GM12801 (cell line): Measurements from ENCODE around the gene ACTN2.

Source experiments
- TF ChIP-seq, protein P1 (sequence below): IDR thresholded peaks from one replicate; pipeline ENCODE4 v1.5.1; 2011; ENCODE audit warnings: control low read depth; ENCODE audit not compliant: insufficient read length; ENCODE audit errors: extremely low read depth

The ACTN2 gene

DNA sequence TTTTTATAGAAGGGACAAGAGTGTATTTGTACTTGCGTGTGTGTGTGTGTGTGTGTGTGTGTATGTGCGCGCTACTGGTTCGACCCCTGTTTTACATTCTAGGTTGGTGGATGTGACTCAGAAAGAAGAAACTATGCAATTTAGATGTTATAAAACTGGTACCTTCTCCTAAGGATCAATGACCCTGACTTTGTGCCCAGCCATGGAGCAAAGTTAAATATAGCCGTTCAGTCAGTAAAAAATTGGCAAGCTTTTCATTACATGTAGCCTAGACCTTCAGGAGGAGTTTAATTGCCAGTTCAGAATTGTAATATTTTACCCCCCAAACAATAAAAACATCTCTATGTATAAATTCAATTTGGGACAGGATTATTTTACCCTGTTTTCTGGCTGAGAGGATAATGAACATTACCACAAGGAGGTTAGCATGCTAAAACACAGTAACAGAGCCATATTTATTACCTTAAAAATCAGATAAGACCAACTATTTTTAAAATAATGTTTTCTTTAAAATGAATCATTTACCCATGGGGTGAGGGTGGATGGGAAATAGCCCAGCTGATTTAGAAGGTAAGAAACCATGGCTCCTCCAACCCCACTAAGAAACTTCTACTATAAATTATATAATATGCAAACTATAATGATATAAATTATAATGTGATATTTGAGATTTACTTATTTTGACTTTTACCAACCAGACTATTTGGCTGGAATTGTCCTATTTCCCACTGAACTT, 75.3 kb downstream of the ACTN2 start:
- TF ChIP-seq, protein P1, sequence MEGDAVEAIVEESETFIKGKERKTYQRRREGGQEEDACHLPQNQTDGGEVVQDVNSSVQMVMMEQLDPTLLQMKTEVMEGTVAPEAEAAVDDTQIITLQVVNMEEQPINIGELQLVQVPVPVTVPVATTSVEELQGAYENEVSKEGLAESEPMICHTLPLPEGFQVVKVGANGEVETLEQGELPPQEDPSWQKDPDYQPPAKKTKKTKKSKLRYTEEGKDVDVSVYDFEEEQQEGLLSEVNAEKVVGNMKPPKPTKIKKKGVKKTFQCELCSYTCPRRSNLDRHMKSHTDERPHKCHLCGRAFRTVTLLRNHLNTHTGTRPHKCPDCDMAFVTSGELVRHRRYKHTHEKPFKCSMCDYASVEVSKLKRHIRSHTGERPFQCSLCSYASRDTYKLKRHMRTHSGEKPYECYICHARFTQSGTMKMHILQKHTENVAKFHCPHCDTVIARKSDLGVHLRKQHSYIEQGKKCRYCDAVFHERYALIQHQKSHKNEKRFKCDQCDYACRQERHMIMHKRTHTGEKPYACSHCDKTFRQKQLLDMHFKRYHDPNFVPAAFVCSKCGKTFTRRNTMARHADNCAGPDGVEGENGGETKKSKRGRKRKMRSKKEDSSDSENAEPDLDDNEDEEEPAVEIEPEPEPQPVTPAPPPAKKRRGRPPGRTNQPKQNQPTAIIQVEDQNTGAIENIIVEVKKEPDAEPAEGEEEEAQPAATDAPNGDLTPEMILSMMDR: no peak

DNA sequence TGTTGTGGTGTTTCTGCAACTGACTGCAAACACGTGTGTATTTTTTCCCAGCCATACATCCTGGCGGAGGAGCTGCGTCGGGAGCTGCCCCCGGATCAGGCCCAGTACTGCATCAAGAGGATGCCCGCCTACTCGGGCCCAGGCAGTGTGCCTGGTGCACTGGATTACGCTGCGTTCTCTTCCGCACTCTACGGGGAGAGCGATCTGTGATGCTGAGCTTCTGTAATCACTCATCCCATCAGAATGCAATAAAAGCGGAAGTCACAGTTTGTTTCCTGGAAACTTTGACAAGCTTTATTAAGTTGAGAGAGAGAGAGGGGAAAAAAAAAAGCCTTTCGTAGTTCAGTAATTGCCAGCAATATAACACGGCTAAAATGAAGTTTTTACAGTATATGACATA, 76.1 kb downstream of the ACTN2 start:
- TF ChIP-seq, protein P1: no peak

DNA sequence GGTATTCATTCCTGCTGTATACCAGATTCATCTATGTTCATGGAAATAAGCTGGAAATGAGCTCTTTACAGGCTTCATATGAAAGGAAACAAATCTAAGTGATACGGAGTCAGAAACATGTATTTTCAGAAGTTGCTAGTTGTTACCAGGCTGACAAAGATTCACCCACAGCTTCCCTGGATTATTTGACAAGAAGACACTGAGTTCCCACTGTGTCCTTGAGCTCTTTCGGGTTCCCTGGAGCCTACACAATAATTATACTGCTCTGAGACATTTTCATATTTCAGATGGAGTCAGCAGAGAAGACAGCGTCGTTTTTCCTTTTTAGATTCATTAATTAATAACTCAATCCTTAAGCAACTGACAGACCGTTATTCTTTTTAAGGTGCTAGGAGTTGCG, 79.5 kb downstream of the ACTN2 start:
- TF ChIP-seq, protein P1: no peak

DNA sequence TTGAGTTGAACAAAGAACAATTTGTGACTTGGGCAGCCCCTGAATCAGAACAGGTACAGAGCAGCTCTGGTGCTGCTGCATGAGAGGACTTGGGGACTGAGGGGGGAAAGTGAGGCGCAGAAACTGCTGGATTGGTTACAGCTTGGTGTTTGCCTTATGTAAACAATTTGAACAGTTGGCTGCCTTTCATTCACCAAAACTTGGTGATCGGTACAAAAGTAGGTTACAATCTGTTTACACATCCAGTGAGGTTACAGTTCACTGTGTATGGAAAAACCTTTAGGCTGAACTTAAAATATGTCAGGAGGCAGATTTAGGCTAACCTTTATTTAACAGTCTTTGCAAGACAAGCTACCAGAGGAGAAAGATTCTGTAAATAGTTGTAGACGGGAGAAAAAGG, 80.2 kb downstream of the ACTN2 start:
- TF ChIP-seq, protein P1: no peak

DNA sequence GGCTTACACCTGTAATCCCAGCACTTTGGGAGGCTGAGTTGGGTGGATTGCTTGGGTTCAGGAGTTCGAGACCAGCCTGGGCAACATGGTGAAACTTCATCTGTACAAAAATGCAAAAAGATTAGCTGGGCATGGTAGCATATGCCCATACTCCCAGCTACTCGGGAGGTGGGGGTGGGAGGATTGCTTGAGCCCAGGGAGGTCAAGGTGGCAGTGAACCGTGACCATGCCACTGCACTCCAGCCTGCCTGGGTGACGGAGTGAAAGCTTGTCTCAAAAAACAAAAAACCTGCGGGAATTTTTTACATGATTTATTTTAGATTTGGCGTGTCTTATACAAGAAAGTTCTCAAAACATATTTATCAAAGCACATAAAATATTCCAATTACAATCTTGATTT, 81.0 kb downstream of the ACTN2 start:
- TF ChIP-seq, protein P1: no peak

DNA sequence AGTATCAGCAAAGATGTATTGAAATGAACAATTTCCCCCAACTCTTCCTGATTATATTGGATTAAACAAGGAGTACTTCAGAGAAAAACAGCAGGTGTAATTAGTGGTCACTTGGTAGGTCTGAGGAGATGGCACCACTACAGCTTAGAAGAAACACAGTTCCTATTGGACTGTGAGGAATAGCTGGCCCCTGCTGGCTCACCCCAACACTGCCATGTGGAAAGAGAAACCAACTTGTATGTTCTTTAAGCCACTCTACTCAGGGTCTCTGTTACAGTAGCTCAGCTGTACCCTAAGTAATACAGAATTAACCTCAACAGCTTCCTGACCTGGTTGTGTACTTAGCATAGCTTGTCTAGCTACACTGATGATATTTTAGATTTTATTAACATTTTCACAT, 82.3 kb downstream of the ACTN2 start:
- TF ChIP-seq, protein P1: no peak

DNA sequence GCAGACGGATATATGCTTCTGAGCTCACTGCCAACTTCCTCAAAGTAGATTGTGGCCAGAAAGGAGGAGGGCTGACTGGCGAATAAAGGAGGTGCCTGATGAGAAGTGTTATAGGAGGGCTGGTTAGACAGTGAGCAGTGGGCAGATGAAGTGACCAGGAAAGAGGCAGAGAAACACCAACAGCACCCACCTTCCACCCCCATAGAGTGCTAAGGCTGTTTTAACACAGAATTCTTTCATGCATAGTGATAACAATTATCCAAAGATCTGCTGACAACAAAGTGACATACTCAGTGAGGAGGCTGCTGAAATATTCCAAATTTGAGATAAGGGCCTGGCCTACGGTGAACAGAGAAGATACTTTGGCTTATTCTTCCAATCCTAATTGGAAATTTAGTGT, 87.6 kb downstream of the ACTN2 start:
- TF ChIP-seq, protein P1: no peak

GRCh38 chr1:236774926-236775325, 88.6 kb downstream of the ACTN2 start:
- TF ChIP-seq, protein P1: no peak
